Measurements from ENCODE around the gene ACSBG1.

Gene ACSBG1

DNA sequence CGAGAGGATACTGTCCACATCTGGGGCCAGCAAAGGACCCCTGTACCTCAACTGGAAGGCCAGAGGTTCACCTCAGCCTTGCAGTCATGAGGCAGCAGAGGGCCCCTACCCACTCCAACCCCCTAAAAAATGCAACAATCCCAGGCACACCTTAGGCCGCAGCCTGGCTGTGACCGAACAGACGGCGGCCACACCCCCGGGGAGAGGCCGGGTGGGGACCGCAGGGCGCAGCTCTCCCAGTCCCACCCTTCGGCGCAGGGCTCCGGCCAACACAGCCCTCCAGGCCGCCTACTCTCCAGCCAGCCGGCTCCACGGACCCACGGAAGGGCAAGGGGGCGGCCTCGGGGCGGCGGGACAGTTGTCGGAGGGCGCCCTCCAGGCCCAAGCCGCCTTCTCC is 29.5 kb upstream of the ACSBG1 start:
- Histone ChIP-seq H2AFZ (ENCODE audit: low read depth, low read length, severe bottlenecking) (no peak overlapping the region), H3K27me3 (ENCODE audit: low read length) (no peaks in the 10 kb centered on the region), H3F3A (ENCODE audit: insufficient read depth) (no peaks in the 10 kb centered on the region), H3K27ac (ENCODE audit: low read depth, low read length) (no peak overlapping the region), H3K4me3 (ENCODE audit: insufficient read depth, low read length, poor library complexity, severe bottlenecking) (no peak overlapping the region), H3K79me2 (ENCODE audit: insufficient read depth, low read length) (no peaks in the 10 kb centered on the region), H3K36me3 (ENCODE audit: low read length) (no peaks in the 10 kb centered on the region), H3K9me2 (replicated peaks; ENCODE audit: insufficient read depth, low read length) (no peaks in the 10 kb centered on the region), H4K20me1 (ENCODE audit: low read depth, low read length) (no peaks in the 10 kb centered on the region), H3K9ac (ENCODE audit: low read length) (no peak overlapping the region), H3K9me3 (ENCODE audit: insufficient read depth, low read length) (no peaks in the 10 kb centered on the region), H3K4me2 (ENCODE audit: low read depth, low read length, poor library complexity, severe bottlenecking) (no peak overlapping the region)
- no peak for TF ChIP-seq EZH2phosphoT487 (conservative IDR thresholded peaks at IDR 0.05; ENCODE audit: low read length)
- TF ChIP-seq, protein P1, sequence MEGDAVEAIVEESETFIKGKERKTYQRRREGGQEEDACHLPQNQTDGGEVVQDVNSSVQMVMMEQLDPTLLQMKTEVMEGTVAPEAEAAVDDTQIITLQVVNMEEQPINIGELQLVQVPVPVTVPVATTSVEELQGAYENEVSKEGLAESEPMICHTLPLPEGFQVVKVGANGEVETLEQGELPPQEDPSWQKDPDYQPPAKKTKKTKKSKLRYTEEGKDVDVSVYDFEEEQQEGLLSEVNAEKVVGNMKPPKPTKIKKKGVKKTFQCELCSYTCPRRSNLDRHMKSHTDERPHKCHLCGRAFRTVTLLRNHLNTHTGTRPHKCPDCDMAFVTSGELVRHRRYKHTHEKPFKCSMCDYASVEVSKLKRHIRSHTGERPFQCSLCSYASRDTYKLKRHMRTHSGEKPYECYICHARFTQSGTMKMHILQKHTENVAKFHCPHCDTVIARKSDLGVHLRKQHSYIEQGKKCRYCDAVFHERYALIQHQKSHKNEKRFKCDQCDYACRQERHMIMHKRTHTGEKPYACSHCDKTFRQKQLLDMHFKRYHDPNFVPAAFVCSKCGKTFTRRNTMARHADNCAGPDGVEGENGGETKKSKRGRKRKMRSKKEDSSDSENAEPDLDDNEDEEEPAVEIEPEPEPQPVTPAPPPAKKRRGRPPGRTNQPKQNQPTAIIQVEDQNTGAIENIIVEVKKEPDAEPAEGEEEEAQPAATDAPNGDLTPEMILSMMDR (IDR thresholded peaks at IDR 0.05; ENCODE audit: insufficient read depth, low read length, poor library complexity, severe bottlenecking): no peak

GRCh38 chr15:78263351-78263781 is 29.0 kb upstream of the ACSBG1 start:
- Histone ChIP-seq H3K36me3 (ENCODE audit: low read length) (no peaks in the 10 kb centered on the region), H2AFZ (ENCODE audit: low read depth, low read length, severe bottlenecking) (no peak overlapping the region), H3K27ac (ENCODE audit: low read depth, low read length) (no peak overlapping the region), H3K4me3 (ENCODE audit: insufficient read depth, low read length, poor library complexity, severe bottlenecking) (no peak overlapping the region), H4K20me1 (ENCODE audit: low read depth, low read length) (no peaks in the 10 kb centered on the region), H3K4me2 (ENCODE audit: low read depth, low read length, poor library complexity, severe bottlenecking) (no peak overlapping the region), H3K9ac (ENCODE audit: low read length) (no peak overlapping the region), H3K9me3 (ENCODE audit: insufficient read depth, low read length) (no peaks in the 10 kb centered on the region), H3F3A (ENCODE audit: insufficient read depth) (no peaks in the 10 kb centered on the region), H3K27me3 (ENCODE audit: low read length) (no peaks in the 10 kb centered on the region), H3K79me2 (ENCODE audit: insufficient read depth, low read length) (no peaks in the 10 kb centered on the region), H3K9me2 (replicated peaks; ENCODE audit: insufficient read depth, low read length) (no peaks in the 10 kb centered on the region)
- TF ChIP-seq, protein P1 (IDR thresholded peaks at IDR 0.05; ENCODE audit: insufficient read depth, low read length, poor library complexity, severe bottlenecking): no peak
- no peak for TF ChIP-seq EZH2phosphoT487 (conservative IDR thresholded peaks at IDR 0.05; ENCODE audit: low read length)

DNA sequence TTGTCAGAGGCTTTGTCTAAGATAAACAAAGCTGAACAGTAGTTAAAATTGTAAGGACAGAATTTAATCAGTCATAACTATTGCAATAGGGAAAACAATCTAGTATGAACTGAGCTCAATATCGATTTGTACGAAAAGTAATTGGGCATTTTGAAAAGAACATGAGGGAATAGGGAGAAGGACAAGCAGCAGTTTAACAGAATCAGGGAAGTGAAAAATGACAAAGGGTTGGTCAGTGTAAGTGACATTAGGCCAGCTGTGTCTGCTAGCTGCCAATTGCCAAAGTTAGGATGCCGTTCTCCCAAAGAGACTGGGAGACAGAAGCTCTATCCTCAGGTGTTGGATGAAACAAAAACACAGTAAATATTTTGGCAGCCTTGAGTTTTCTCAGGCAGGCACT is 26.7 kb upstream of the ACSBG1 start:
- Histone ChIP-seq H2AFZ (ENCODE audit: low read depth, low read length, severe bottlenecking) (no peak overlapping the region), H3K9me3 (ENCODE audit: insufficient read depth, low read length) (no peaks in the 10 kb centered on the region), H3K27me3 (ENCODE audit: low read length) (no peaks in the 10 kb centered on the region), H3K4me3 (ENCODE audit: insufficient read depth, low read length, poor library complexity, severe bottlenecking) (no peak overlapping the region), H3K4me2 (ENCODE audit: low read depth, low read length, poor library complexity, severe bottlenecking) (no peak overlapping the region), H3K79me2 (ENCODE audit: insufficient read depth, low read length) (no peaks in the 10 kb centered on the region), H3F3A (ENCODE audit: insufficient read depth) (no peaks in the 10 kb centered on the region), H4K20me1 (ENCODE audit: low read depth, low read length) (no peaks in the 10 kb centered on the region), H3K27ac (ENCODE audit: low read depth, low read length) (no peak overlapping the region), H3K9ac (ENCODE audit: low read length) (no peak overlapping the region), H3K36me3 (ENCODE audit: low read length) (no peaks in the 10 kb centered on the region), H3K9me2 (replicated peaks; ENCODE audit: insufficient read depth, low read length) (no peaks in the 10 kb centered on the region)
- no peak for TF ChIP-seq EZH2phosphoT487 (conservative IDR thresholded peaks at IDR 0.05; ENCODE audit: low read length)
- TF ChIP-seq, protein P1 (IDR thresholded peaks at IDR 0.05; ENCODE audit: insufficient read depth, low read length, poor library complexity, severe bottlenecking): no peak

Measured in SU-DHL-6 (cell line).